Hindlimb muscle (tissue), 1 donor: Measurements from ENCODE around the gene MPDU1. TPM values are rescaled to one million over a fixed set of nuclear protein-coding genes. Genes with fewer than 3 reads are reported as not detected.

Experiments used
- DNase-seq: peaks from one replicate; pipeline ENCODE4 v3.0.0-alpha.2; 2013
- polyA plus RNA-seq: library from polyadenylated mRNA; unstranded; fragments of 120-200 nt; gene quantifications from one replicate; pipeline ENCODE4 v1.2.1, GENCODE V29; 2013; ENCODE audit not compliant: insufficient read length

Gene MPDU1
- polyA plus RNA-seq, 1 donor, result 38.6 TPM

- DNase-seq, result no peak
These were observed 23.3 kb upstream of the MPDU1 start for GRCh38 chr17:7560172-7561027.

- DNase-seq, result peak; percentile 90
These were observed 22.6 kb upstream of the MPDU1 start for GRCh38 chr17:7561028-7561575.

- DNase-seq, result peak; percentile 94
These were observed 22.0 kb upstream of the MPDU1 start, which contains the start of gene SENP3 for GRCh38 chr17:7561589-7562207. SENP3 (plus strand) TSS chr17:7561919; CDS start chr17:7563077, 1,158 bp downstream.

GRCh38 chr17:7562208-7562605 is 21.4 kb upstream of the MPDU1 start:
- no peak for DNase-seq

GRCh38 chr17:7563115-7563869 is 20.4 kb upstream of the MPDU1 start:
- no peak for DNase-seq

- DNase-seq, result no peak
These were observed 14.1 kb upstream of the MPDU1 start for GRCh38 chr17:7569571-7569970.

GRCh38 chr17:7570351-7570750 is 13.3 kb upstream of the MPDU1 start:
- no peak for DNase-seq

GRCh38 chr17:7572338-7572587 is 11.4 kb upstream of the MPDU1 start:
- DNase-seq, result no peak

- DNase-seq, result peak; percentile 99
These were observed 10.9 kb upstream of the MPDU1 start for GRCh38 chr17:7572588-7573323.

- DNase-seq, result peak; percentile 94
These were observed 10.2 kb upstream of the MPDU1 start for GRCh38 chr17:7573324-7574080.

GRCh38 chr17:7574176-7574953 is 9.3 kb upstream of the MPDU1 start:
- no peak for DNase-seq

GRCh38 chr17:7575481-7575883 is 8.2 kb upstream of the MPDU1 start:
- DNase-seq, result no peak

GRCh38 chr17:7575959-7576358 is 7.7 kb upstream of the MPDU1 start:
- DNase-seq, result no peak

GRCh38 chr17:7576432-7576937 is 7.2 kb upstream of the MPDU1 start:
- no peak for DNase-seq

- no peak for DNase-seq
These were observed 6.1 kb upstream of the MPDU1 start for GRCh38 chr17:7577327-7578199.

- DNase-seq, result no peak
These were observed 4.4 kb upstream of the MPDU1 start, which contains the start of gene CD68 for GRCh38 chr17:7579001-7579833. CD68 (plus strand) TSS chr17:7579638; CDS start chr17:7579678, 40 bp downstream.

- no peak for DNase-seq
These were observed 3.6 kb upstream of the MPDU1 start for GRCh38 chr17:7579834-7580603.
